HEK293T (cell line): ENCODE results near the gene HACD4.

Experiments
- CTCF ChIA-PET: fragments of 350-600 bp; formaldehyde crosslinking; extraction: SDS; loops from one replicate; lab custom pipeline; 2021; ENCODE audit warnings: antibody characterized with exemption, inconsistent platforms; lab: Yijun Ruan, JAX
- POLR2A ChIA-PET: fragments of 350-600 bp; formaldehyde crosslinking; extraction: SDS; loops from one replicate; lab custom pipeline; 2020; ENCODE audit warnings: antibody characterized with exemption, inconsistent platforms; lab: Yijun Ruan, JAX
- DNase-seq: peaks from one replicate; pipeline ENCODE4 v3.0.0; 2012; ENCODE audit warnings: mixed read lengths; ENCODE audit errors: extremely low spot score
- ARNT ChIP-seq: fragments of 450-650 bp; IDR thresholded peaks from 2 replicates; pipeline ENCODE4 v1.6.1; 2017; ENCODE audit warnings: mild to moderate bottlenecking
- BHLHE40 ChIP-seq: fragments of 450-650 bp; IDR thresholded peaks from 2 replicates; pipeline ENCODE4 v1.6.1; 2016; ENCODE audit warnings: mild to moderate bottlenecking, moderate library complexity, borderline replicate concordance
- CTBP1 ChIP-seq: fragments of 450-650 bp; IDR thresholded peaks from 2 replicates; pipeline ENCODE4 v1.6.1; 2016; ENCODE audit warnings: borderline replicate concordance
- ELF4 ChIP-seq: fragments of 450-650 bp; IDR thresholded peaks from 2 replicates; pipeline ENCODE4 v1.6.1; 2017; ENCODE audit warnings: antibody characterized with exemption
- FOXA1 ChIP-seq: fragments of 450-650 bp; IDR thresholded peaks from 2 replicates; pipeline ENCODE4 v1.6.1; 2016; ENCODE audit warnings: mild to moderate bottlenecking
- FOXK2 ChIP-seq: fragments of 450-650 bp; IDR thresholded peaks from 2 replicates; pipeline ENCODE4 v1.6.1; 2016; ENCODE audit warnings: mild to moderate bottlenecking
- FOXM1 ChIP-seq: fragments of 450-650 bp; IDR thresholded peaks from 2 replicates; pipeline ENCODE4 v1.6.1; 2017; ENCODE audit warnings: mild to moderate bottlenecking, borderline replicate concordance
- HDGF ChIP-seq: fragments of 450-650 bp; IDR thresholded peaks from 2 replicates; pipeline ENCODE4 v1.6.1; 2017; ENCODE audit warnings: antibody characterized with exemption, borderline replicate concordance
- L3MBTL2 ChIP-seq: fragments of 450-650 bp; conservative IDR thresholded peaks from 2 replicates; pipeline ENCODE4 v1.6.1; 2016; ENCODE audit warnings: mild to moderate bottlenecking
- LEF1 ChIP-seq: fragments of 450-650 bp; IDR thresholded peaks from 2 replicates; pipeline ENCODE4 v1.6.1; 2017; ENCODE audit warnings: mild to moderate bottlenecking, borderline replicate concordance
- NFRKB ChIP-seq: fragments of 450-650 bp; IDR thresholded peaks from 2 replicates; pipeline ENCODE4 v1.6.1; 2016; ENCODE audit warnings: mild to moderate bottlenecking, moderate library complexity
- PKNOX1 ChIP-seq: fragments of 450-650 bp; IDR thresholded peaks from 2 replicates; pipeline ENCODE4 v1.6.1; 2016
- SP1 ChIP-seq: fragments of 450-650 bp; IDR thresholded peaks from 2 replicates; pipeline ENCODE4 v1.6.1; 2017
- SUZ12 ChIP-seq: fragments of 450-650 bp; IDR thresholded peaks from 2 replicates; pipeline ENCODE4 v1.6.1; 2016; ENCODE audit warnings: mild to moderate bottlenecking
- TARDBP ChIP-seq: fragments of 450-650 bp; IDR thresholded peaks from 2 replicates; pipeline ENCODE4 v1.6.1; 2016
- ZNF384 ChIP-seq: fragments of 450-650 bp; IDR thresholded peaks from 2 replicates; pipeline ENCODE4 v1.6.1; 2016

The HACD4 gene, protein sequence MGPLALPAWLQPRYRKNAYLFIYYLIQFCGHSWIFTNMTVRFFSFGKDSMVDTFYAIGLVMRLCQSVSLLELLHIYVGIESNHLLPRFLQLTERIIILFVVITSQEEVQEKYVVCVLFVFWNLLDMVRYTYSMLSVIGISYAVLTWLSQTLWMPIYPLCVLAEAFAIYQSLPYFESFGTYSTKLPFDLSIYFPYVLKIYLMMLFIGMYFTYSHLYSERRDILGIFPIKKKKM

GRCh38 chr9:21031091-21031807 is at the start of gene HACD4:
HACD4 (minus strand) TSS chr9:21031640; CDS start chr9:21031590, 50 bp downstream.
- no peak for DNase-seq
- TF ChIP-seq ZNF384: no peak
- no peak for TF ChIP-seq LEF1
- no peak for TF ChIP-seq PKNOX1
- TF ChIP-seq CTBP1: no peak
- no peak for TF ChIP-seq SUZ12
- no peak for TF ChIP-seq L3MBTL2
- no peak for TF ChIP-seq SP1
- TF ChIP-seq NFRKB: no peak
- no peak for TF ChIP-seq TARDBP
- no peak for TF ChIP-seq BHLHE40
- TF ChIP-seq HDGF: no peak
- no peak for TF ChIP-seq ARNT
- TF ChIP-seq FOXK2: no peak
- no peak for TF ChIP-seq ELF4
- TF ChIP-seq FOXM1: no peak
- TF ChIP-seq FOXA1: no peak
- ChIA-PET CTCF (no interaction called here), POLR2A (no interaction called here)

DNA sequence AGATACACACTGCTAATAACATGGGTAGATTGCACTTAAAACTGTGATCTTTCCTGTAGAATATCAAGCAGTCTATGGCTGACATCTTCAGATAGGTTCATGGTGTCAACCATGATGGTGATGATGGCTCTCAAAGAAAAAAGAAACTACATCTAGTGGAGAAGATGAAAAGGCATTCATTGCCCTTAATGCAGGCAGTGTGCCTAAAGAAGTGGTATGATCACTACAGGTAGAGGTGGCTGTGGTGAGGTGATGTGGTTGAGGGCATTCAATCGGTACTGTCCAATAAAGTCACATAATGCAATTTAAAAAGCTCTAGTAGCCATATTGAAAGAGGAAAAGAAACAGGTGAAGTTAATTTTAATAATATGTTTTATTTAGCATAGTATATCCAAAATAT is 49.4 kb upstream of the HACD4 start:
- ChIA-PET POLR2A (no interaction called here), CTCF (no interaction called here)
- no peak for TF ChIP-seq FOXA1
- TF ChIP-seq HDGF: no peak
- no peak for TF ChIP-seq LEF1
- TF ChIP-seq SUZ12: no peak
- TF ChIP-seq L3MBTL2: no peak
- TF ChIP-seq SP1: no peak
- no peak for TF ChIP-seq PKNOX1
- TF ChIP-seq ARNT: no peak
- TF ChIP-seq ELF4: no peak
- no peak for TF ChIP-seq FOXK2
- no peak for TF ChIP-seq NFRKB
- TF ChIP-seq BHLHE40: no peak
- no peak for TF ChIP-seq ZNF384

DNA sequence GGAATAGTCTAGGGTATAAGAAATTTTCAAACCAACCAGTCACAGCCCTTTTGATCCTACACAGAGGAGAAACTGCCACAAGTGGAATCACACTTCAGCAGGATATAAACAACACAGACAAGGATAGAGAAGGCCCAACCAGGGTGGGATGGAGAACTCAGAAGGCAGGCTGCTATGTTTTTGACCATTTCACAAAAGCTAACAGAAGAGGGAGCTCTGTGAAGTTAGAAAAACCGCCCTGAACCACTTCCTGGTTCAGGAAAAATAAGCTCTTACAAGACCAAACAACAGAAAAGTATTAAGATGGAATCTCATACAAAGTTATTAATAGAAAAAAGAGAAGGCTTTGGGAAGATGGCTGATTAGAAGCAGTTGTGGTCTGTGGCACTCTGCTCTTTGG is 47.3 kb upstream of the HACD4 start:
- TF ChIP-seq HDGF: no peak
- TF ChIP-seq FOXM1: no peak
- TF ChIP-seq FOXA1: no peak
- no peak for TF ChIP-seq L3MBTL2
- no peak for TF ChIP-seq ELF4
- no peak for TF ChIP-seq SP1
- no peak for TF ChIP-seq CTBP1
- TF ChIP-seq FOXK2: no peak
- no peak for TF ChIP-seq BHLHE40
- TF ChIP-seq LEF1: no peak
- TF ChIP-seq ARNT: no peak
- TF ChIP-seq ZNF384: no peak
- TF ChIP-seq PKNOX1: no peak
- TF ChIP-seq NFRKB: no peak
- TF ChIP-seq SUZ12: no peak
- TF ChIP-seq TARDBP: no peak
- ChIA-PET POLR2A (no interaction called here), CTCF (no interaction called here)
- DNase-seq: no peak

More for the DNA sequence above, 49.4 kb upstream of the HACD4 start:
- no peak for DNase-seq

DNA sequence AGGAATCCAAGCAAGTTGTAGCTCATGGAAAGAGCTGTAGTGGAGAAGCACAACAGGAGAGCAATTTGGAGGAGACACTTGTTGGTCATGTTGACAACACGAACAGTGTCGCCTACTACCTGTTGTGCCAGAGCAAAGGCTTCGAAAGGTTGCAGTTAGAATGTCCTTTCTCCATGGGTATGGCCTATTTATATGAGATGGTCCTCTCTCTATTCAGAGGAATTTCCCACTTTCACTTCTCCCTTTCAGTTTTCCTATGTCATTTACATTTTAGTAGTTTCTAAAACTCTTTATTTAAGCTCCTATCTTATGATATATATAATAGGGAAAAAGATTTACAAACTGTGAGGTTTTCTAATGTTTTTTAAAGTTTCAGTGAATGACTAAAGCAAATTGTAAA is 46.3 kb upstream of the HACD4 start, which contains the start of gene IFNB1:
Gene IFNB1 (minus strand): TSS at position 162 of the 400 bp plus-strand sequence. CDS start 73 bp downstream, at position 89.
- CTCF ChIA-PET: no interaction called here
- DNase-seq: no peak
- POLR2A ChIA-PET: no interaction called here
- TF ChIP-seq SUZ12 (no peak), LEF1 (no peak), NFRKB (no peak), FOXM1 (no peak), HDGF (no peak), CTBP1 (no peak), ELF4 (no peak), FOXK2 (no peak), L3MBTL2 (no peak), ZNF384 (no peak), TARDBP (no peak), FOXA1 (no peak)

- POLR2A ChIA-PET: no interaction called here
- no peak for DNase-seq
- TF ChIP-seq CTBP1: no peak
- CTCF ChIA-PET: no interaction called here
Measured at GRCh38 chr9:21075484-21075883, 44.0 kb upstream of the HACD4 start.

DNA sequence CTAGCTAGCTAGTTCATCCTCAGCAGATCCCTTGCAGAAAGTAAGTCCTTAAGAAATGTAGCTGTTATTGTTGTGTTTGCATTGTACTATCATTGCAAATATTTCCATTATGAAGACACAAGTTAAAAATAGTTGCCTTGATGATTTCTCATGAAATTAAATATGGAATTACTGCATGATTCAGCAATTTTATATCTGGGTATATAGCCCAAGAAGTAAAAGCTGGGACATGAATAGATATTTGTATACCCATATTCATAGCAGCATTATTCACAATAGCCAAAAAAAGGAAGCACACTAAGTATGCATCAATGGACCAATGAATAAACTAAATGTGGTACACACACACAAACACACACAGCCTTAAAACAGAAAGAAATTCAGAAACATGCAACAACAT is 39.5 kb upstream of the HACD4 start:
- no peak for TF ChIP-seq FOXM1
- TF ChIP-seq ELF4: no peak
- TF ChIP-seq CTBP1: no peak
- no peak for TF ChIP-seq ZNF384
- TF ChIP-seq SP1: no peak
- no peak for TF ChIP-seq BHLHE40
- TF ChIP-seq TARDBP: no peak
- no peak for TF ChIP-seq LEF1
- TF ChIP-seq NFRKB: no peak
- TF ChIP-seq L3MBTL2: no peak
- TF ChIP-seq PKNOX1: no peak
- no peak for TF ChIP-seq FOXA1
- no peak for TF ChIP-seq SUZ12
- no peak for TF ChIP-seq ARNT
- ChIA-PET CTCF (no interaction called here), POLR2A (no interaction called here)
- DNase-seq: no peak
